C4-2B (cell line): ENCODE results near the gene MOB2.
A peak's percentile ranks its signal among the peaks of the same experiment; 100 is the strongest.

Experiments used
- H3K27ac ChIP-seq: fragments of 450-650 bp; 2 replicates; pipeline ENCODE4 v1.5.1; 2017
- CTCF ChIP-seq: fragments of 450-650 bp; conservative IDR thresholded peaks from 2 replicates; pipeline ENCODE4 v1.5.1; 2017; ENCODE audit warnings: mild to moderate bottlenecking
- ZFX ChIP-seq: fragments of 450-650 bp; IDR thresholded peaks from 2 replicates; pipeline ENCODE4 v1.6.1; 2017

The MOB2 gene

GRCh38 chr11:1455763-1456060 is 30.9 kb downstream of the MOB2 start:
- no peak overlapping the region for H3K27ac ChIP-seq
- TF ChIP-seq CTCF (no peak), ZFX (no peak)

GRCh38 chr11:1455032-1455762 is 31.4 kb downstream of the MOB2 start:
- no peak overlapping the region for H3K27ac ChIP-seq
- TF ChIP-seq ZFX (no peak), CTCF (no peak)

- no peak overlapping the region for H3K27ac ChIP-seq
- no peak for TF ChIP-seq ZFX
- no peak for TF ChIP-seq CTCF
Measured at GRCh38 chr11:1454576-1454975, 32.0 kb downstream of the MOB2 start.

GRCh38 chr11:1453611-1454034 is 33.0 kb downstream of the MOB2 start:
- TF ChIP-seq CTCF, result peak; percentile 97
- no peak for TF ChIP-seq ZFX
- no peak overlapping the region for H3K27ac ChIP-seq

GRCh38 chr11:1452744-1453143 is 33.8 kb downstream of the MOB2 start:
- TF ChIP-seq CTCF (no peak), ZFX (no peak)
- H3K27ac ChIP-seq, result no peak overlapping the region

GRCh38 chr11:1451781-1452470 is 34.7 kb downstream of the MOB2 start:
- TF ChIP-seq ZFX (no peak), CTCF (no peak)
- no peak overlapping the region for H3K27ac ChIP-seq

GRCh38 chr11:1450949-1451710 is 35.4 kb downstream of the MOB2 start:
- no peak overlapping the region for H3K27ac ChIP-seq
- TF ChIP-seq CTCF, result no peak
- no peak for TF ChIP-seq ZFX
